GF-D8 (cell line): Measurements from ENCODE around the gene OOSP4B.
"Not testable (repeated sequence)": the region's sequence is repeated elsewhere in the genome, so short reads cannot be mapped to it uniquely, and the experiment has no call there.

Experiments
- DNase-seq: peaks from one replicate; lab custom pipeline; 2025; lab: John Stamatoyannopoulos, UW

The OOSP4B gene

DNA sequence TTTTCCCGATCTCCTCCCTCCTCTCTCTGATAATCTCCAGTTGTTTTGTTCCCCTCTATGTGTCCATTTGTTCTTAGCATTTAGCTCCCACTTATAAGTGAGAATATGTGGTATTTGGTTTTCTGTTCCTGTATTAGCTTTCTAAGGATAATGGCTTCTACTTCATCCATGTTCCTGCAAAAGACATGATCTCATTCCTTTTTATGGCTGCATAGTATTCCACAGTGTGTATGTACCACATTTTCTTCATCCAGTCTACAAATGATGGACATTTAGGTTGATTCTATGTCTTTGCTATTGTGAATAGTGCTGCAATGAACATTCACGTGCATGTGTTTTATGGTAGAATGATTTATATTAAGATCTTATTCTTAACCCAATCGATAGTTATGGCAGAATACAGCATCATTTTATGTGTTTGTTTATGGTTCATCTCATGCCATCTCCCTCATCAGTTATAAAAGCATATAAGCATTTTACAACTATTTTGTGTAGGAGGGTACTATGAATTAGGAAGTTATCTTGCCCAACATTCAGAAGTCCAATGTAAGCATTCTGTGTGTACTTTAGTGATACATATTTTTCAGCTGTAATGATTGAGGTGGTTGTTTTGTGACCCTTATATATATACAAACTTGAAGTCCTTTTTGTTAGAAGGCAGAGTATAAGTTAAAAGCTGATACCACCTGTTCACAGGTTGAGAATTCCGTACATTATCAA is 42.7 kb downstream of the OOSP4B start:
- no peak for DNase-seq

DNA sequence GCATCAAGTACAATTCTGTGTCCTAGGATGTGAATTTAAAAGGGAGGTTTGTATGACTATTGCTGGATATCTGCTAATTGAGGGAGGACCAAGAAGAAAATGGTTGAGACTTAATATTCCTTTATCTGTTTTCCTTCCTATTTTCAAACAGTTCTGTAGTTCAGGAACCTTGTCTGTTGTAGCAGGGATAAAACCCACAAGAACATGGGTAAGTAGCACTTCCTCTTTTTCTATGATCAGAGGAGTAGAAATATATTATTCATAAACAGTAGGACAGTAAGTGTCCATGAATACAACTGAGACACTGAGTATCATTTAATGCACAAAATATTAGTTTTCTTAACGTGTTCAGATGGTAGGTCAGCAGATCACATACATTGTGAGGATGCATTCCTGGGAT is 47.1 kb downstream of the OOSP4B start:
- peak; percentile 61 for DNase-seq

DNA sequence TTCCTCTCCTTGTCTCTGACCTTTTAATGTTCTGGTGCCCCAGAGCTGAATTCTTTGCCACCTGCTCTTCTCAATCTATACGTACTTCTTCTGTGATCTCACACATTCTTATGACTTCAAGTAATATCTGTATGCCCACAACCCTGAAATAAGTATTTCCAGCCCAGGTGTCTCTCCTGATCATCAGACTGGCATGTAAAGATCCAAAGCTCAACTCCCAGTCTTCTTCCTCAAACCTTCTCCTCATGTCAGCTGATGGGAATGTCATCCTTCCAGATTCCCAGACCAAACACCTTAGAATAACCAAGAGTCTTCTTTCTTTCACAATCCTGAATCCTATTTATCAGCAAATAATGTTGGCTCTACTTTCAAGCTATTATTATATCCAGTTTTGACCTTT is 48.8 kb downstream of the OOSP4B start:
- no peak for DNase-seq

- DNase-seq, result no peak
These were observed 52.5 kb downstream of the OOSP4B start for GRCh38 chr11:60069450-60069849.

DNA sequence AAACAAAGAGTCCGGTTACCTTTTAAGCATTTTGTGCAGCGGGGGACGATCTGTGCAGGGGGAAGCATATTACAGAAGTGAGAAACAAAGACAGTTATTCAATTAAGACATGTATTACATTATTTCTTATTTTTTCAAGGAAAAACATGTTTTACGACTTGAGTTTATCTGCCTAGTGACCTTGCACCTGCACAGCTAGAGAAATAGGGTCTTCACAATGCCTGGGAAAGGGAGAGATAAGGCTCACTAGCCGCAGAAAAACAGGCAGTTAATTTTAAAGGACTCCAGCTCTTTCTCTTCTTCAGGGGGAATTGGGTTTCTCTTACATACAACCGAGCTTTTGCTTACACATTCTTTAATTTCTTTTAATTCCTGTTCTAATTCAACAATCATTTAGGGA is 54.7 kb downstream of the OOSP4B start:
- not testable (repeated sequence) for DNase-seq

- no peak for DNase-seq
These were observed 60.3 kb downstream of the OOSP4B start for GRCh38 chr11:60077216-60077817.

- peak; percentile 59 for DNase-seq
These were observed 61.0 kb downstream of the OOSP4B start for GRCh38 chr11:60077981-60078380.

- DNase-seq, result no peak
These were observed 61.8 kb downstream of the OOSP4B start for GRCh38 chr11:60078745-60079144.

GRCh38 chr11:60080535-60080934 is 63.6 kb downstream of the OOSP4B start:
- no peak for DNase-seq
